HL-60 (cell line): Measurements from ENCODE around the gene HMGCL.

Experiments used
- DNase-seq, 2 experiments: peaks; one replicate each; pipeline ENCODE4 v3.0.0-alpha.2; 2010 to 2020; ENCODE audit warnings: low read depth in 1 of 2, low spot score in 1 of 2
- H3K27ac ChIP-seq: fragments of 250-450 bp; sonication (Bioruptor Pico); replicated peaks from 2 replicates; pipeline ENCODE4 v1.5.1; 2020; ENCODE audit warnings: mild to moderate bottlenecking, moderate library complexity
- H3K27me3 ChIP-seq: fragments of 250-450 bp; sonication (Bioruptor Pico); 2 replicates; pipeline ENCODE4 v1.5.1; 2021; ENCODE audit warnings: mild to moderate bottlenecking, moderate library complexity; ENCODE audit not compliant: insufficient read depth, poor library complexity, severe bottlenecking
- H3K4me3 ChIP-seq: replicated peaks from 2 replicates; pipeline ENCODE4 v1.5.1; 2011; ENCODE audit warnings: mild to moderate bottlenecking, control low read depth, low read length; ENCODE audit not compliant: insufficient read depth
- CTCF ChIP-seq: IDR thresholded peaks from one replicate; pipeline ENCODE4 v1.5.1; 2011; ENCODE audit warnings: low read length, control low read depth, inconsistent platforms; ENCODE audit not compliant: insufficient read depth
- GABPA ChIP-seq: IDR thresholded peaks from 2 replicates; pipeline ENCODE4 v1.6.1; 2012; ENCODE audit warnings: low read depth
- POLR2AphosphoS5 ChIP-seq: IDR thresholded peaks from 2 replicates; pipeline ENCODE4 v1.6.1; 2012; ENCODE audit warnings: low read depth
- SPI1 ChIP-seq: IDR thresholded peaks from 2 replicates; pipeline ENCODE4 v1.6.1; 2012; ENCODE audit warnings: low read depth, mild to moderate bottlenecking, borderline replicate concordance
- TF ChIP-seq, protein P1 (sequence below): IDR thresholded peaks from 2 replicates; pipeline ENCODE4 v1.6.1; 2012; ENCODE audit warnings: low read depth; ENCODE audit not compliant: insufficient replicate concordance

The HMGCL gene

DNA sequence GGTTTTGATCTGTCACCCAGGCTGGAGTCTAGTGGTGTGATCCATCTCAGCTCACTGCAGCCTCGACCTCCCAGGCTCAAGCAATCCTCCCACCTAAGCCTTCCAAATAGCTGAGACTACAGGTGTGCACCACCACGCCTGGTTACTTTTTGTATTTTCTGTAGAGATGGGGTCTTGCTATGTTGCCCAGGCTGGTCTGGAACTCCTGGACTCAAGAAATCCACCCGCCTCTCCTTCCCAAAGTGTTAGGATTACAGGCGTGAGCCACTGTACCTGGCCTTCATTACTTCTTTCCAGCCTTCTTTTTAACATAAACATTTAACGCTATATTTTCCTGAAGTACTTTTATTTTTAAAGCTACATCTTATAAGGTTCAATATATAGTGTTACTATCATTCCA, 18.4 kb upstream of the HMGCL start:
- DNase-seq, result no peak
- TF ChIP-seq, protein P1, sequence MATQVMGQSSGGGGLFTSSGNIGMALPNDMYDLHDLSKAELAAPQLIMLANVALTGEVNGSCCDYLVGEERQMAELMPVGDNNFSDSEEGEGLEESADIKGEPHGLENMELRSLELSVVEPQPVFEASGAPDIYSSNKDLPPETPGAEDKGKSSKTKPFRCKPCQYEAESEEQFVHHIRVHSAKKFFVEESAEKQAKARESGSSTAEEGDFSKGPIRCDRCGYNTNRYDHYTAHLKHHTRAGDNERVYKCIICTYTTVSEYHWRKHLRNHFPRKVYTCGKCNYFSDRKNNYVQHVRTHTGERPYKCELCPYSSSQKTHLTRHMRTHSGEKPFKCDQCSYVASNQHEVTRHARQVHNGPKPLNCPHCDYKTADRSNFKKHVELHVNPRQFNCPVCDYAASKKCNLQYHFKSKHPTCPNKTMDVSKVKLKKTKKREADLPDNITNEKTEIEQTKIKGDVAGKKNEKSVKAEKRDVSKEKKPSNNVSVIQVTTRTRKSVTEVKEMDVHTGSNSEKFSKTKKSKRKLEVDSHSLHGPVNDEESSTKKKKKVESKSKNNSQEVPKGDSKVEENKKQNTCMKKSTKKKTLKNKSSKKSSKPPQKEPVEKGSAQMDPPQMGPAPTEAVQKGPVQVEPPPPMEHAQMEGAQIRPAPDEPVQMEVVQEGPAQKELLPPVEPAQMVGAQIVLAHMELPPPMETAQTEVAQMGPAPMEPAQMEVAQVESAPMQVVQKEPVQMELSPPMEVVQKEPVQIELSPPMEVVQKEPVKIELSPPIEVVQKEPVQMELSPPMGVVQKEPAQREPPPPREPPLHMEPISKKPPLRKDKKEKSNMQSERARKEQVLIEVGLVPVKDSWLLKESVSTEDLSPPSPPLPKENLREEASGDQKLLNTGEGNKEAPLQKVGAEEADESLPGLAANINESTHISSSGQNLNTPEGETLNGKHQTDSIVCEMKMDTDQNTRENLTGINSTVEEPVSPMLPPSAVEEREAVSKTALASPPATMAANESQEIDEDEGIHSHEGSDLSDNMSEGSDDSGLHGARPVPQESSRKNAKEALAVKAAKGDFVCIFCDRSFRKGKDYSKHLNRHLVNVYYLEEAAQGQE, result no peak
- TF ChIP-seq POLR2AphosphoS5 (no peak), SPI1 (no peak), GABPA (no peak), CTCF (no peak)
- Histone ChIP-seq H3K4me3 (no peak overlapping the region), H3K27ac (no peak overlapping the region), H3K27me3 (no peaks in the 10 kb centered on the region)

- TF ChIP-seq GABPA, result no peak
- TF ChIP-seq POLR2AphosphoS5, result no peak
- no peak for TF ChIP-seq CTCF
- no peak for TF ChIP-seq SPI1
- TF ChIP-seq, protein P1, result no peak
- DNase-seq, result peak; percentile 73 to 81
- Histone ChIP-seq H3K27ac (peak overlapping the region; percentile 74), H3K27me3 (no peaks in the 10 kb centered on the region), H3K4me3 (peak overlapping the region; percentile 31)
Measured at GRCh38 chr1:23838401-23838866, 13.2 kb upstream of the HMGCL start.

DNA sequence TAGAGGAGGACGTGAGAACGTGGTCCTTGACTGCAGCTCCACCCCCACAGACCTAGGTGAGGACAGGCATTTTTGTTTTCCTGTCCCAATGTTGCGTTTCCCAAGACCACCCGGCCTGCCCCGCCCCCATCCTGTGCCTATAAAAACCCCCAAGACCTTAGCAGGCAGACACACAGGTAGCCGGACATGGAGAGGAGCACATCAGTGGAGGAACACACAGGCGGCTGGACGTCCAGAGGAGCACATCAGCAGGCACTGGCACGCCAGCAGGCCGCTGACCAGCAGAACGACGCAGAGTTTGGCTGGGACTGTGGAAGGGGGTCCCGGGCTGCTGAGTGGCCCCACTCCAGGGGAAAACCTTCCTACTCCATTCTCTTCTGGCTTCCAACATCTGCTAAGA, 12.7 kb upstream of the HMGCL start:
- Histone ChIP-seq H3K27ac (no peak overlapping the region), H3K27me3 (no peaks in the 10 kb centered on the region), H3K4me3 (no peak overlapping the region)
- TF ChIP-seq CTCF, result no peak
- TF ChIP-seq, protein P1, result no peak
- no peak for TF ChIP-seq SPI1
- TF ChIP-seq POLR2AphosphoS5, result no peak
- no peak for TF ChIP-seq GABPA
- no peak for DNase-seq
